GM18519 (cell line): ENCODE results near the gene ELF1.
"Not testable (repeated sequence)": the region's sequence is repeated elsewhere in the genome, so short reads cannot be mapped to it uniquely, and the experiment has no call there.

Source experiments
- ATAC-seq: cut with Tn5 transposase; IDR thresholded peaks from one replicate; pipeline ENCODE4 v1.9.1; 2021; ENCODE audit warnings: mild to moderate bottlenecking, moderate library complexity; ENCODE audit not compliant: unreplicated experiment, low FRiP score

The ELF1 gene

DNA sequence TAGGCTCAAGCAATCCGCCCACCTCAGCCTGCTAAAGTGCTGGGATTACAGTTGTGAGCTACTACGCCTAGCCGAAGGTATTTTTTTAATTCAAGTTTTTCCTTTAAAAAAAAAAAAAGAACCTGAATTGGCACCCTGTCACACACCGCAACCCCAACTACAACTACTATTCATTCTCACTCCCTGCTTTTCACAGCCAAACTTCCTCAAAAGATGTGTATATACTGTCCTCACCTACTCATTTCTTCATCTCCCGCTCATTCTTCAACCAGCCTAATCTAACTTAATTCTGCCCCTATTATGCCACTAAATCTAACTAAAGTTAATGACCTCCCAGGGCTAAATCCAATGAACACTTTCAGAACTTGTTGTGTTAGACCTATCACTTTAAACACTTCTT, 29.5 kb upstream of the ELF1 start:
- ATAC-seq, result no peak

DNA sequence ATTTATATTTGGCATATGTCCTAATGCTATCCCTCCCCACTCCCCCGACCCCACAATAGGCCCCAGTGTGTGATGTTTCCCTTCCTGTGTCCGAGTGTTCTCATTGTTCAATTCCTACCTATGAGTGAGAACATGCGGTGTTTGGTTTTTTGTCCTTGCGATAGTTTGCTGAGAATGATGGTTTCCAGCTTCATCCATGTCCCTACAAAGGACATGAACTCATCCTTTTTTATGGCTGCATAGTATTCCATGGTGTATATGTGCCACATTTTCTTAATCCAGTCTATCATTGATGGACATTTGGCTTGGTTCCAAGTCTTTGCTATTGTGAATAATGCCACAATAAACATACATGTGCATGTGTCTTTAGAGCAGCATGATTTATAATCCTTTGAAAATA, 23.3 kb upstream of the ELF1 start:
- ATAC-seq, result not testable (repeated sequence)

DNA sequence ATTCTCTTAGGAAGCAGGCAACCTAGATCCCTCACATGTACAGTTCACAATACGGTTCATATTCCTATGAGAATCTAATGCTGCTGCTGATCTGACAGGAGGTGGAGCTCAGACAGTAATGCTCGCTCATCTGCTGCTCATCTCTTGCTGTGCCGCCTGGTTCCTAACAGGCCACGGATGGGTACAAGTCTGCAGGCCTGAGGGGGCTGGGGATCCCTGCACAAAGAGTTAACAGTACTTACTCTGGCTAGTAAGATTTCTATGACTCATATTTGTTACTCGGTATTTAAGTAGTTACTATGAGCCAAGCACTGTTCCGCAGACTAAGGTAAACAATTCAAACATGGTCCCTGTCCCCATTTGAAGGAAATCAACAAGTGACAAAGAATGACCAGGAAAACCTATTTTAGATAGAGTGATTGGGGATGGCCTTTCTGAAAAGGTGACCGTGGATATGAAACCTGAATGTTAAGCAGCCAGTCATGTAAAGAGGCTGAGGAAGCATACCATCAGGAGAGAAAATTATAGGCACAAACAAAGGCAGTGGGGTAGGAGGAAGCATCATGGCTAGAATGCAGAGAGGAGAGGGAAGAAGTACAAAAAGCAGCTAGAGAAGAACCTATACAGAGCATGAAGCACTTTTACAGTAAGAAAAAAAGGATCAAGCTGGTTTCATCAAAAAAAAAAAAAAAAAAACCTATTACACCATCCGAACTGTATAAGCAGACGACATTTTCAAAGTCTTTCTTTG, 21.6 kb upstream of the ELF1 start:
- ATAC-seq, result no peak

DNA sequence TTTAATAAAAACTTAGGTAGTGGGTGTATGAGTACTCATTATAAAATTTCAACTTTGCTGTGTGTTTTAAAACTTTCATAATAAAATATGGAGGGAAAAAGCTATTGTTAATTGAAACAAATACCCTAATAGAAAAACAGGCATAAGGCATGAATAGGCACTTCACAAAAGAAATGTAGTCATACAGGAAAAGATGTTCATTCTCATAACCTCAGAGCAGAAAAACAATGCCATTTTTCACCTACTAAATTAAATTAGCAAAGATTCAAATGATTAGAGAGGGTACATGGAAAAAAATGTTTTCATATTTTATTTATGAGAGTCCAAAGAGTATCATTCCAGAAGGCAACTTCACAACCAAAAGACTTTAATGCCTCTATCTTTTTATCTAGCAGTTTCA, 20.6 kb upstream of the ELF1 start:
- no peak for ATAC-seq

DNA sequence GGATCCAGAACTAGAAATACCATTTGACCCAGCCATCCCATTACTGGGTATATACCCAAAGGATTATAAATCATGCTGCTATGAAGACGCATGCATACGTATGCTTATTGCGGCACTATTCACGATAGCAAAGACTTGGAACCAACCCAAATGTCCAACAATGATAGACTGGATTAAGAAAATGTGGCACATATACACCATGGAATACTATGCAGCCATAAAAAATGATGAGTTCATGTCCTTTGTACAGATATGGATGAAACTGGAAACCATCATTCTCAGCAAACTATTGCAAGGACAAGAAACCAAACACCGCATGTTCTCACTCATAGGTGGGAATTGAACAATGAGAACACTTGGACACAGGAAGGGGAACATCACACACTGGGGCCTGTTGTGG, 17.4 kb upstream of the ELF1 start:
- not testable (repeated sequence) for ATAC-seq

DNA sequence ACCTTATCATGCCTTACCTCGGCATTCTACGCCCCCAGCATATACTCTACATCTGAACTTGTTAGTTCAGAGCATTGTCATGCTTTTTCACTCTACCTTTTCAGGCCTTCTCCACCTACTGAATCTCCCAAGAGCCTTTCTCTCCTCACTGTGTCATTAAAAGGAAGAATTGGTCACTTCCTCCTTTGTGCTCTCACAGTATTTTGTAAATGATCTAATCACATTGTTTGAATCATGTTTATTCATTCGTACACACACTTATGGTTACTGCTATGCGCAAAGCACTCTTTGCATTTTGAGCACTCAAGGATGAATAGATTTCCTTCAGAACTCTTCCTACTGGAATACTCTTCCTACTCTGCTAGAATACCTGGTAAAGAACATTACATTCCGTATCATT, 15.8 kb upstream of the ELF1 start:
- ATAC-seq, result no peak

DNA sequence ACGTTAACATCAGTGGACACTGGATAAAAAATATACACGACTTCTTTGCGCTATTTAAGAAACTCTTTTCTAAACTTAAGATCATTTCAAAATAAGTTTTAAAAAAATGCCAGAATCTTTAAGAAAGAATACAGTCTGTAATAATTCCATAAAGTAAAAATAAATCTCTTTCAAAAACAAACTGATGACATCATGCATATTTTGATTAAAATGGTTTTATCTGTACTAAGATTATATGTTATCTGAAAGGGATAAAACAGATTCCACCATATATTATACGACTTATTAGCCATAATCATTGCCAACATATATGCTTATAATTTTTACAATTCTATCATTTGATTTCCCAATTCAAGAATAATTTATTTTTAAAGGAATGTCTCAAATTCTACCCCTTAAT, 15.3 kb upstream of the ELF1 start:
- ATAC-seq, result no peak

DNA sequence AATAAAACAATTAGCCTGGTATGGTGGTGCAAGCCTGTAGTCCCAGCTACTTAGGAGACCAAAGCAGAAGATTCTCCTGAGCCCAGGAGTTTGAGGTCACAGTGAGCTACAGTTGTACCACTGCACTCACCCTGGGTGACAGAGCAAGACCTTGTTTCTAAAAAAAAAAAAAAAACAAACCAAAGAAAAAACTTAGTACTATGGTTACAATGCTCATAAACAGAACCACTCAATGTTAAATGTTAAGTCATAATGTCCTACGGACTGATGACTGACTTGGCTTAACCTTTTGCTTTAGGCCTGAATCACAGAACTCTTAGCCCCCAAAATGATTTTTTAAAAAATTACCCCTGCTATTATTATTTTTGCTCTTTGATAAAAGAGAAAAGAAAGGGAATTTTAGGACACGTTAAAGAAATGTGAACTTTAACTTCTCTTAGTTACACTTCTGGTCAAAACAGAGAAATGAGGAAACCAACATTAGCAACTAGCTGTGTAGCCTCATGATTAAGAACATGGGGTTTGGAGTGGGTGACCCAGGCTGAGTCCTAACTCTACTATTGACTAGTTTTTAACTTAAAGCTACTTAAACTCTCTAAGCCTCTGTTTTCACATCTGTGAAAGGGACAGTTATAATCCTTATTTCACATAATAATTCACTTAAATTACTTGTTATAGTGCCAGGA, 13.7 kb upstream of the ELF1 start:
- no peak for ATAC-seq

DNA sequence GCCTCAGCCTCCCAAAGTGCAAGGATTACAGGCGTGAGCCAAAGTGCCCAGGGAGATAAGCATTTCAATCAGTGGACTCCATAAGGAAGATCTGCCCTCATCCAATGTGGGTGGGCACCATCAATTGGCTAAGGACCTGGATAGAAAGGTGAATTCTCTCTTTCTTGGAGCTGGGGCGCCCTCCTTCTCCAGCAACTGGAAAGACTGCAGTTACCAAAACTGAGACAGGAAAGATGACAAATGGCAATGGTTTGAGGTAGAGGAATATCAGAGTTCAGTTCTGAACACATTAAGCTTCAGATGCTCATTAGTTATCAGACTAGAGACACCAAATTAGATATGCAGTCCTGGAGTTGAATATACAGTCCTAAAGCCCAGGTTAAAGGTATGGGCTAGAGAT, 10.5 kb upstream of the ELF1 start:
- no peak for ATAC-seq

DNA sequence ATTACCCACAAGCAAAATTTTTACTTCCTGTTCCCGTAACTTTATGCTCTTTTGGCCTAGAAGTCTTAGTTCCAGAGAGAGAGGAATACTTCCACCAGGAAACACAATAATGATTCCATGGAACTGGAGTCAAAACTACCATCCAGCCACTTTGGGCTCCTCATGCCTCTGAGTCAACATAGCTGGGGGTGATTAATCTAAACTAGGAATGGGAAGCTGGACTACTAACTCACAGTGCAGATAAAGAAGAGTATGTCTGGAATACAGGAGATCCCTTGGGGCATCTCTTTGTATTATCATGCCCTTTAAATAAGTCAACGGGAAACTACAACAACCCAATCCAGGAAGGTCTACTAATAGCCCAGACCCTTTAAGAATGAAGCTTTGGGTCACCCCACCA, 8.9 kb upstream of the ELF1 start:
- no peak for ATAC-seq

DNA sequence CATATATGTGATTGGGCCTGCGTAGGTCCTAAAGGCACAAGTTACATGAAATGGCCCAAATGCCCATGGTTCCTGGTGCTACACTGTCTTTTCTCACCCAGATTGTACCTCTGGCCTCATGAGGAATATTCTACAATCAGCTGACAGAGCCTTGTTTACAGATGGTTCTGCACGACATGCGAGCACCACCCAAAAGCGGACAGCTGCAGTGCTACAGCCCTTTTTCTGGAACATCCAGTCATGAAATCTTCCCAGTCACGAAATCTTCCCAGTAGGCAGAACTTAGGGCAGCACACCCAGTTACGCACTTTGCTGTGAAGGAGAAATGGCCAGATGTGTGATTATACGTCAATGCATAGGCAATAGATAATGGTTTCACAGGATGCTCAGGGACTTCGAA, 7.7 kb upstream of the ELF1 start:
- no peak for ATAC-seq

DNA sequence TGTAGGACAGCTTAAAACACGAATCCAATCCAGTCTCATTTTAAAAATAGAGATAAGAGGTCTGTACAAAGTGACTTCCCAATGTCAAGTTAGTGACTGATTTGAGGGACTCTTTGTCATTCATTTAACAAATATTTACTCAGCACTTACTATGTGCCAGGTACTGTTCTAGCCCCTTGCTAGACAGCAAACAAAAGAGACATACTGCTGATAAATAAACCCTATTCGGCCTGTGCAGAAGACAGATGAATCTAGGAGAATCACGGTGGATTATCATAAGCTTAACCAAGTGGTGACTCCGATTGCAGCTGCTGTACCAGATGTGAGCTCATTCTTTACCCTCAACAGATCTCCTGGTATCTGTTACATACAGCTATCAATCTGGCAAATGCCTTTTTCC, 6.4 kb upstream of the ELF1 start:
- no peak for ATAC-seq

DNA sequence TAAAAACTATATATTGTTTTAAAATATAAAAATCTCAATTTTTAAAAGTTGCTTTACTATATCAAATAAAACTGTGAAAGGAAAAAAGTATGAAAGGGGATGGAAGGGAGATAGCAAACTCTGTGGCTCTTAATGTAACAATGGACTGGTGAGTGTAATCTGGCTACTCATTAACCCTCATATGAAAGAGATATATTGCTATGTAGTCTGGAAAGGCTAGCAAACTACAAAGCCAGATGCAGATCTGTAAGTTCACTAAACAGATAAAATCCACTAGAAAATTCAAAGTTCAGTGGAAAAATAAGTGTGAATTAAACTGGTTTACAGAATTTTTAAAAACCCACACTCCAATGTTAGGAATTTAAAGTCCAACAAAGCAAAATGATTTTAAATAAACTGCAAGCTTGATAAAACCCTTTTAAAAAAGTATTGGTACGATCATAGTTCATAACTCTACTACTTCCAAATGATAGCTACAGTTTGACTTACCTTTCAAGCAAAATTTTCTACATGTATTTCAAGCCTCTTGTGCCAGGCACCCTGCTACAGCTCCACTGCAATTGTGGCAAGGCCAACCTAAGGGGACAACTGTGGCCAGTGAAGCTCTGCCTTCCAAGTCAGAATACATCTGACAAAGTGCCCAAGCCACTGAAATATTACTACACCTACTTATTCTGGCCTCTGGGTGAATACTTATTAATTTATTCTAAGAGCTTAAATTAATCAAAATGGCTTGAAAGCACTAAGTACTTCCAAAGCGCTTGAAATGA, 647 bp upstream of the ELF1 start:
- ATAC-seq, result no peak

DNA sequence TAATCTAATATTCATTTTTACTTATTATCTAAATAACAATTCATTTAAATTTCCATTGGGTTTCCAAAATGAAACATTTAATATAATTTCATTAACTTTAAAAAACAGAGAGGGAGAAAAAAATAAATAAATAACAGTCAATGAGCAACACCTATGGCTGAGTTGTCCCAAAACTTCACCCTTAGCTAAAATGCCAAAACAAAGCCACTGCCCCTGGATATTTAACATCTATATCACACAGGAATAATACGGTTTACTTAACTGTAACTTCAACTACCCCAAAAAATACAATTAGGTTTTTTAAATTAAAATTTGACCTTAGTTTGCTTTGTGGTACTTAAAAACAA, 541 bp downstream of the ELF1 start:
- no peak for ATAC-seq

DNA sequence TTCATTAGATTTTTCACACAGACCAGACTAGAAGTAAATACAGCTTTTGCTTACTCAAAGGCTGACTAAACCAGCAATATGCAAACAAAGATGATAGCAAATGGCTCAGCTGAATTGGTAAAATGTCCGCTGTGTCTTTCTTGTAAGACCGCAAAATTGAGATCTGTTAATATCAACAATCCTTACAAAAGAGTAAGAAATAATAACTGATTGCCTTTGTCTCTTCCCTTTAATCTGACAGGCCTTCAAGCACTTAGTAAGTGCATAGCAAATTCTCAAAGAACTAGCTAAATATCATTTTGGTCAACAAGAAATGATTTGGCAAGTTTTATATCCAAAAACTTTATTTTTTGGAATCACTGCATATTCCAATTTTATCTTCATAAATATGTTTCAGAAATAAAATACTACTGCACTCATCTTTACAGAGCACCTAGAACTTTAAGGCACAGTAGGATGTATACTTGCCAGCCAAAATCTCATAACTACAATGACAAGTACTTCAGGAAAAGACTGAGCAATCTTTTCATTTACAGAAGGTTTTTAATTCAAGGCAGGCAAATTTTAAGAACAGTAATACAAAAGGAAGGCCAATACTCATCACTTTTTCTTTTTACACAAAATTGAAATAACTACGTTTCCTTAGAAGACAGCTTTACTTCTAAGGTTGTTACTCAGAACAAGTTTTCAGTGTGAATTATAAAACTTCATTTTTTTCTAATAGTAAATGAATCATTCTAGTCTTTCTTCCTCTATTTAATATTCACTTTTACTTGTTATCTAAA, 1.1 kb downstream of the ELF1 start:
- no peak for ATAC-seq

DNA sequence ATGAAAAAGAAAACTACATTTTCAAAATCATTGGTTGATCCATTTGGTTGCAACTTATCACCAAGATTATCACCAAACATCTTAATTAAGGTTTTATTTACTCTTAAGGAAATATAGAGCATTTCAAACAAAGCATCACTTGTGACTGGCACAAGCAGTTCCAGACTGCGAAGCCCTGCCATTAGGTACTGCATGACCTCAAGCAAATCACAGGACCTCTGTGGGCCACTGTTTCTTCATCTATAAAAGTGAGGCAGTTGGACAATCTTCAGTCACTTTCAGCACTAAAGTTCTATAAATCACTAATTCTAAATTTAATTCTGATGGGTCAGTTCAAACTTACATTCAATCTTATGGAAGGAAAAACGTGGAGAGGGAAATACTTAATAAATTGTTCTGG, 2.0 kb downstream of the ELF1 start:
- no peak for ATAC-seq

DNA sequence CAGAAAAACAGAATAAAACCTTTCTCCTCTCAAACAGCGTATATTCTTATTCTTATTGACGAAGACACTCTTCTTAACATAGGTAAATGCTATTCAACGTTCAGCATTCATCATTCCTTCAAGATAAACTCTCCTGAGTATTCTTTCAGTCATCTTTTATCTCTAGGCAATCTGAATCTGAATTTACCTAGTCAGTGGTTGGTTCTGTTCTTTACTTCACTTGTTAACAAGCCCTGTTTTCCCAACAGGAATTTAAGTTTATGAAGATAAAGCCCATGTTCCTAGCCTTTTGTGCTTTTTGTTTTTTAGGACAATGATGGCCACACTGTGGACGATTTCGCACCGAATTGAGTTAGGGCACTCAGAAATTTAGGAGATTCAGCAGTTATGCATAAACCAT, 3.2 kb downstream of the ELF1 start:
- ATAC-seq, result no peak

DNA sequence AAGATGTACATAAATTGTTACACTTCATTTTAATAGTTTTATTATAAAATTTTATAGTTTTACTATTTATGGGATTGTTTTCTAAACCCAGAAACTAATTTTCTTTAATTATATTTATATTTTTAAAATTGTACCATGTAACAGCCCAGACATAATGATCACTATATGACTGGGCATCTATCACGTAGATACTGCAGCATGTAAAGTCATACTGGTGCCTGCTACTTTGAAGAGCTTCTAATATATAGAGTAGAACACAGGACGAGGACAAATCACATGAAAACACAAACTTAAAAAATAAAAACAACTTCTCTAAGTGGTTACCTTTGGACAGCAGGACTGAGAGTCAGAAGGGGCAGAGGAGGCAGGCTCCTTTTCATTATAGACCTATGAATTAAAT, 5.3 kb downstream of the ELF1 start:
- no peak for ATAC-seq

DNA sequence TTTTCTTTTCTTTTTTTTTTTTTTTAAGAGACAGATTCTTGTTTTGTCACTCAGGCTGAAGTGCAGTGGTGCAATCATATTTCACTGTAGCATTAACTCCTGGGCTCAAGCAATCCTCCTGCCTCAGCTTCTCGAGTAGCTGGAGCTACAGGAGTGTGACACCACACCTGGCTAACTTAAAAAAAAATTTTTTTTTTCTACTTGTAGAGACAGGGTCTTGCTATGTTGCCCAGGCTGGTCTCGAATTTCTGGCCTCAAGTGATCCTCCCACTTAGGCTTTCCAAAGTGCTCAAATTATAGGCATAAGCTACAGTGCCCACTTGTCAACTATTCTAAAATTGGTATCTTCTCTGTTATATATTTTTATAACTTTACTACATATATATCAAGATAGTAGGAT, 6.6 kb downstream of the ELF1 start:
- no peak for ATAC-seq

DNA sequence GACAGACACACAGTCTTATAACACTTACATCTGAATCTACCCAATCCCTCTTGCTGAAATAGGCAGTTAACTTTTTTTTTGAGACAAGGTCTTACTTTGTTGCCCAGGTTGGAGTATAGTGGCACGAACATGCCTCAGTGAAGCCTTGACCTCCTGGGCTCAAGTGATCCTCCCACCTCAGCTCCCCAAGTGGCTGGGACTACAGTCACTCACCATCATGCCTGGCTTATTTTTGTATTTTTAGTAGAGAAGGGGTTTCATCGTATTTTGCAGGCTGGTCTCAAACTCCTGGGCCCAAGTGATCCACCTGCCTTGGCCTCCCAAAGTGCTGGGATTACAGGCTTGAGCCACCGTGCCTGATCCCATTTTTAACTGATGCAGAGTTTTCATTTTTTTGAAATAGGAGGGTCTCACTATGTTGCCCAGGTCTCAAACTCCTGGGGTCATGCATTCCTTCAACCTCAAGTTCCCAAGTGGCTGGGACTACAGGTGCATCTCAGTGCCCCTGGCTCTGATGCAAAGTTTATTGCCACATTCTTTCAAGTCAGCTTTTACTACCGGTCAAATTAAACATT, 7.6 kb downstream of the ELF1 start:
- ATAC-seq, result no peak
